CD14-positive monocyte (primary cell): Measurements from ENCODE around the gene SLC38A2. TPM values are rescaled to one million over a fixed set of nuclear protein-coding genes. Genes with fewer than 3 reads are reported as not detected.

ENCODE experiments used
- DNase-seq, 3 donors: peaks; one replicate each; pipeline ENCODE4 v3.0.0-alpha.2; 2011 to 2022
- H2AFZ ChIP-seq: 2 replicates; pipeline ENCODE4 v1.6.0; 2012; ENCODE audit warnings: mild to moderate bottlenecking, low read depth, low read length, inconsistent platforms; ENCODE audit not compliant: insufficient read depth, poor library complexity, severe bottlenecking
- H3K27ac ChIP-seq, 2 donors: 1 replicate in 1 of 2; 2 replicates in 1 of 2; pipeline ENCODE4 v1.5.1; 2012 to 2013; ENCODE audit warnings: low read length in 2 of 2, control low read depth in 1 of 2, inconsistent platforms in 1 of 2, low read depth in 1 of 2, mild to moderate bottlenecking in 1 of 2
- H3K27me3 ChIP-seq, 2 donors: one replicate each; pipeline versions ENCODE4 v1.6.0 to v1.6.1; 2011 to 2013; ENCODE audit warnings: low read length in 2 of 2; ENCODE audit not compliant: control insufficient read depth in 2 of 2, insufficient read depth in 2 of 2
- H3K36me3 ChIP-seq, 2 donors: replicated peaks in 1 of 2; 1 replicate in 1 of 2; 2 replicates in 1 of 2; pipeline versions ENCODE4 v1.5.1 to v1.6.1; 2012 to 2013; ENCODE audit warnings: low read length in 2 of 2, control low read depth in 1 of 2, inconsistent platforms in 1 of 2, mild to moderate bottlenecking in 1 of 2; ENCODE audit not compliant: insufficient read depth in 2 of 2, control insufficient read depth in 1 of 2
- H3K4me1 ChIP-seq, 2 donors: 1 replicate in 1 of 2; 2 replicates in 1 of 2; pipeline versions ENCODE4 v1.5.1 to v1.6.1; 2012 to 2013; ENCODE audit warnings: low read length in 2 of 2, control low read depth in 1 of 2, inconsistent platforms in 1 of 2, mild to moderate bottlenecking in 1 of 2, moderate library complexity in 1 of 2; ENCODE audit not compliant: insufficient read depth in 2 of 2, control insufficient read depth in 1 of 2
- H3K4me2 ChIP-seq: replicated peaks from 2 replicates; pipeline ENCODE3; 2012; ENCODE audit warnings: low read length, moderate library complexity, mild to moderate bottlenecking; ENCODE audit not compliant: poor library complexity, severe bottlenecking; ENCODE audit errors: extremely low read depth
- H3K4me3 ChIP-seq, 3 experiments: fragments of 200-600 bp in 1 of 3; sonication (generic) in 1 of 3; replicated peaks in 1 of 3; 1 replicate in 2 of 3; 2 replicates in 1 of 3; pipeline ENCODE4 v1.5.1; 2011 to 2013; ENCODE audit warnings: low read length in 3 of 3, mild to moderate bottlenecking in 3 of 3, control low read depth in 2 of 3, low read depth in 2 of 3, inconsistent platforms in 1 of 3, moderate library complexity in 1 of 3
- H3K79me2 ChIP-seq: 2 replicates; pipeline ENCODE4 v1.6.0; 2012; ENCODE audit warnings: mild to moderate bottlenecking, control low read depth, inconsistent platforms, low read length, moderate library complexity; ENCODE audit not compliant: insufficient read depth
- H3K9ac ChIP-seq: 2 replicates; pipeline ENCODE4 v1.6.0; 2017; ENCODE audit warnings: low read length, mild to moderate bottlenecking; ENCODE audit not compliant: insufficient read depth, poor library complexity, severe bottlenecking
- H3K9me3 ChIP-seq, 2 donors: replicated peaks in 1 of 2; 1 replicate in 1 of 2; 2 replicates in 1 of 2; pipeline versions ENCODE4 v1.5.1 to v1.6.1; 2012 to 2013; ENCODE audit warnings: low read length in 2 of 2, control low read depth in 1 of 2; ENCODE audit not compliant: control insufficient read depth in 1 of 2, insufficient read depth in 1 of 2
- H4K20me1 ChIP-seq: 2 replicates; pipeline ENCODE4 v1.6.0; 2012; ENCODE audit warnings: mild to moderate bottlenecking, low read length, control low read depth, moderate library complexity; ENCODE audit not compliant: insufficient read depth
- H3K27ac Mint-ChIP-seq, 7 donors: one replicate each; pipeline ENCODE4 v1.8.0; 2020; ENCODE audit warnings: mild to moderate bottlenecking in 7 of 7, mixed read lengths in 7 of 7, moderate library complexity in 6 of 7, inconsistent platforms in 2 of 7
- H3K27me3 Mint-ChIP-seq, 3 donors: one replicate each; pipeline ENCODE4 v1.8.0; 2021 to 2022; ENCODE audit warnings: low read depth in 3 of 3, mild to moderate bottlenecking in 3 of 3, mixed read lengths in 3 of 3, moderate library complexity in 3 of 3, inconsistent platforms in 1 of 3
- H3K36me3 Mint-ChIP-seq, 2 donors: one replicate each; pipeline ENCODE4 v1.8.0; 2020; ENCODE audit warnings: mixed read lengths in 2 of 2, inconsistent platforms in 1 of 2, mild to moderate bottlenecking in 1 of 2
- H3K4me1 Mint-ChIP-seq: one replicate; pipeline ENCODE4 v1.8.0; 2020; ENCODE audit warnings: mild to moderate bottlenecking, mixed read lengths
- H3K4me3 Mint-ChIP-seq, 2 donors: one replicate each; pipeline ENCODE4 v1.8.0; 2020; ENCODE audit warnings: mild to moderate bottlenecking in 2 of 2, mixed read lengths in 2 of 2, moderate library complexity in 1 of 2
- H3K9me3 Mint-ChIP-seq, 7 donors: one replicate each; pipeline ENCODE4 v1.8.0; 2020 to 2022; ENCODE audit warnings: mixed read lengths in 7 of 7, mild to moderate bottlenecking in 6 of 7, moderate library complexity in 6 of 7, inconsistent platforms in 2 of 7
- WGBS: methylation state at CpG from one replicate; pipeline ENCODE4 v1.1.5; 2013; ENCODE audit warnings: missing lambda C conversion rate; ENCODE audit not compliant: insufficient coverage; 5-methylcytosine and 5-hydroxymethylcytosine counted together
- intact Hi-C, 2 donors: fragments of 100-400 bp; cut with micrococcal nuclease; formaldehyde crosslinking; loops; one replicate each; pipeline versions ENCODE4 v1.15.0 to v1.15.1; 2023
- polyA plus RNA-seq, 3 donors: library from polyadenylated mRNA; depleted of rRNA in 1 of 3; unstranded in 2 of 3; stranded (reverse) in 1 of 3; fragments of 300-500 nt in 2 of 3; fragments of >200 nt in 1 of 3; fragmentation: Illumina TruSeq in 2 of 3; gene quantifications; 1 replicate in 2 of 3; 2 replicates in 1 of 3; pipeline ENCODE4 v1.2.3, GENCODE V29; 2012 to 2021
- TF ChIP-seq, protein P1 (sequence below): fragments of 200-600 bp; IDR thresholded peaks from one replicate; pipeline ENCODE4 v1.8.0; 2022; ENCODE audit warnings: antibody characterized with exemption, mild to moderate bottlenecking

SLC38A2 gene
- polyA plus RNA-seq, 3 donors: 33.8 to 116 (median 48.7) TPM

DNA sequence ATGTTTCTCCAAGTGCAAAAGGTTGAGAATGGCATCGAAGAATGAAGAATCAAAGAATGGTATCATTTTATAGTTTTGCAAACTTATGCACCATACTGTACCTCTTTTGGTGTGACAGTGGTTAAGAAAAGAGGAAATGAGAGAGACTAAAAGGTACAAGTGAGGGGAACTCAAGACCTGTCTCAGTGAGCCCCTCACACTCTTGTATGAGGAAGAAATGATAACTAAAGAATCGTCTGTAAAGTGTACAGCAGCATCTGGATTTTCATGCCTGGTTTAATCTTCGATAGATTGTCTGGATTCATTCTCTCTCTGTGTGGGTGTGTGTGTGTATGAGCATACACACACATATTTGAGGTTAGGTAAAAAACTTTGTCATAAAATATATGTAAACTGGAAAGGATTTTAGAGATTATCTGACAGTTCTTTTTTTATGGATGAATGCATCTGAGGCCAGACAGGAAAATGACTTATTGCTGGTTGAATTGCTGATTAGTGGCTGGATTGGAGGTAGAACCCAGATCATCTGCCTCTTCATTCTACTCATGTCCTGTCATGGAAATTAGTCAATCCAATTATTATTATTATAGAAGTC, 16.0 kb upstream of the SLC38A2 start:
- no CpG with 5 or more reads among the region's 3 CpGs for WGBS
- intact Hi-C loops: no loop called here
- peak overlapping the region in 2 of 7 donors; percentile 22 to 35 for H3K27ac Mint-ChIP-seq

DNA sequence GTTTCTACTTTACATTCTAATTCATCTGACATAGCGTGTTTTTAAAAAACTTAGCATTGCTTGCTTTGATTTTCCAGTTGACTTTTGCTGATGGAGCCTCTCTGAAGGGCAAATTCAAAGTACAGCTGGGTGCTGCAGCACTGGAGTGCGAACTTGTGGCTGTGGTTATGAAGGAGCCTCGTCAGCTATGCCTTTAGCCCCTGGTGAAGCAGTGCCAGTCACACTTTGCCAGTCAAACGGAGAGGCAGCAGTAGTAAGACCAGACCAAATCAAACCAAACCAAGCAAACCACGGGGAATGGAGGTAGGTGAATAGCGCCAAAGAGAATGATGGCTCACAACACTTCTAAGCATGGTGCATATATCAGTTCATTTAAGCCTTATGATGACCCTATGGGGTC, 15.1 kb upstream of the SLC38A2 start:
- H2AFZ ChIP-seq: peak overlapping the region; percentile 9
- intact Hi-C loops: no loop called here
- H3K9me3 ChIP-seq: no peaks in the 10 kb centered on the region
- no peaks in the 10 kb centered on the region for H3K36me3 ChIP-seq
- peak overlapping the region in 1 of 3 experiments; percentile 68 for H3K4me3 ChIP-seq
- Mint-ChIP-seq H3K4me1 (peaks cover 59% of the 10 kb centered on the region), H3K9me3 (no peaks in the 10 kb centered on the region), H3K27ac (peak overlapping the region in 6 of 7 donors; percentile 70 to 91 (median 84)), H3K4me3 (peak overlapping the region; percentile 71 to 76), H3K36me3 (peaks cover 3 to 10% of the 10 kb centered on the region in 2 donors), H3K27me3 (no peaks in the 10 kb centered on the region)
- WGBS: 83% methylated on average over 1 of the region's 6 CpGs
- H3K9ac ChIP-seq: no peak overlapping the region
- TF ChIP-seq, protein P1, sequence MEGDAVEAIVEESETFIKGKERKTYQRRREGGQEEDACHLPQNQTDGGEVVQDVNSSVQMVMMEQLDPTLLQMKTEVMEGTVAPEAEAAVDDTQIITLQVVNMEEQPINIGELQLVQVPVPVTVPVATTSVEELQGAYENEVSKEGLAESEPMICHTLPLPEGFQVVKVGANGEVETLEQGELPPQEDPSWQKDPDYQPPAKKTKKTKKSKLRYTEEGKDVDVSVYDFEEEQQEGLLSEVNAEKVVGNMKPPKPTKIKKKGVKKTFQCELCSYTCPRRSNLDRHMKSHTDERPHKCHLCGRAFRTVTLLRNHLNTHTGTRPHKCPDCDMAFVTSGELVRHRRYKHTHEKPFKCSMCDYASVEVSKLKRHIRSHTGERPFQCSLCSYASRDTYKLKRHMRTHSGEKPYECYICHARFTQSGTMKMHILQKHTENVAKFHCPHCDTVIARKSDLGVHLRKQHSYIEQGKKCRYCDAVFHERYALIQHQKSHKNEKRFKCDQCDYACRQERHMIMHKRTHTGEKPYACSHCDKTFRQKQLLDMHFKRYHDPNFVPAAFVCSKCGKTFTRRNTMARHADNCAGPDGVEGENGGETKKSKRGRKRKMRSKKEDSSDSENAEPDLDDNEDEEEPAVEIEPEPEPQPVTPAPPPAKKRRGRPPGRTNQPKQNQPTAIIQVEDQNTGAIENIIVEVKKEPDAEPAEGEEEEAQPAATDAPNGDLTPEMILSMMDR: no peak
- peaks cover 56 to 63% of the 10 kb centered on the region in 2 donors for H3K4me1 ChIP-seq
- peak overlapping the region in 1 of 2 donors; percentile 67 for H3K27ac ChIP-seq
- no peaks in the 10 kb centered on the region for H4K20me1 ChIP-seq
- peaks cover 24% of the 10 kb centered on the region for H3K79me2 ChIP-seq
- H3K27me3 ChIP-seq: no peaks in the 10 kb centered on the region
- DNase-seq: no peak
- H3K4me2 ChIP-seq: peak overlapping the region; percentile 71

More for the DNA sequence above, 16.0 kb upstream of the SLC38A2 start:
- peaks cover 57% of the 10 kb centered on the region for H3K4me1 Mint-ChIP-seq
- peaks cover 3 to 12% of the 10 kb centered on the region in 2 donors for H3K36me3 Mint-ChIP-seq
- no peak overlapping the region for H3K4me3 Mint-ChIP-seq
- Histone ChIP-seq H3K27me3 (no peaks in the 10 kb centered on the region), H3K4me3 (no peak overlapping the region), H3K79me2 (peaks cover 19% of the 10 kb centered on the region), H3K36me3 (no peaks in the 10 kb centered on the region), H3K9me3 (no peaks in the 10 kb centered on the region), H3K9ac (no peak overlapping the region), H3K27ac (peak overlapping the region in 1 of 2 donors; percentile 67), H3K4me1 (peaks cover 55 to 59% of the 10 kb centered on the region in 2 donors), H4K20me1 (no peaks in the 10 kb centered on the region), H3K4me2 (no peak overlapping the region), H2AFZ (no peak overlapping the region)
- no peaks in the 10 kb centered on the region for H3K9me3 Mint-ChIP-seq
- TF ChIP-seq, protein P1: no peak
- peak in 1 of 3 donors; percentile 36 for DNase-seq
- no peaks in the 10 kb centered on the region for H3K27me3 Mint-ChIP-seq
